Common myeloid progenitor, CD34-positive (primary cell): ENCODE data around the gene ELF2.
A peak's percentile ranks its signal among the peaks of the same experiment; 100 is the strongest.

Experiments used
- CTCF ChIA-PET: fragments of 350-600 bp; sonication (Branson Sonifier 250); formaldehyde crosslinking; loops from one replicate; lab custom pipeline; 2021; ENCODE audit warnings: antibody characterized with exemption; lab: Charles Lee
- POLR2A ChIA-PET: fragments of 350-600 bp; sonication (Branson Sonifier 250); formaldehyde crosslinking; loops from one replicate; lab custom pipeline; 2021; ENCODE audit warnings: antibody characterized with exemption; lab: Charles Lee
- DNase-seq, 3 donors: peaks; one replicate each; pipeline versions ENCODE4 v3.0.0 to v3.0.0-alpha.2; 2013
- H3K27ac ChIP-seq, 2 experiments: 1 replicate in 1 of 2; 2 replicates in 1 of 2; pipeline ENCODE4 v1.7.0; 2013; ENCODE audit warnings: inconsistent platforms in 2 of 2, low read length in 2 of 2, mild to moderate bottlenecking in 2 of 2, low read depth in 1 of 2, moderate library complexity in 1 of 2; ENCODE audit not compliant: severe bottlenecking in 2 of 2, insufficient read depth in 1 of 2, poor library complexity in 1 of 2
- H3K27me3 ChIP-seq, 5 experiments: replicated peaks in 2 of 5; 1 replicate in 3 of 5; 2 replicates in 2 of 5; pipeline versions ENCODE4 v1.6.1 to v1.7.0; 2013; ENCODE audit warnings: low read length in 4 of 5, mild to moderate bottlenecking in 2 of 5, moderate library complexity in 2 of 5, inconsistent platforms in 1 of 5; ENCODE audit not compliant: insufficient read depth in 5 of 5, control insufficient read depth in 4 of 5
- H3K36me3 ChIP-seq, 4 experiments: 1 replicate in 2 of 4; 2 replicates in 2 of 4; pipeline versions ENCODE4 v1.6.1 to v1.7.0; 2013; ENCODE audit warnings: low read length in 3 of 4, control low read depth in 1 of 4, mild to moderate bottlenecking in 1 of 4; ENCODE audit not compliant: control insufficient read depth in 4 of 4, insufficient read depth in 4 of 4
- H3K4me1 ChIP-seq, 4 experiments: 1 replicate in 3 of 4; 2 replicates in 1 of 4; pipeline versions ENCODE4 v1.6.1 to v1.7.1; 2013; ENCODE audit warnings: low read length in 3 of 4, mild to moderate bottlenecking in 3 of 4, control low read depth in 1 of 4, inconsistent platforms in 1 of 4, moderate library complexity in 1 of 4; ENCODE audit not compliant: control insufficient read depth in 4 of 4, insufficient read depth in 4 of 4; ENCODE audit errors: control extremely low read depth in 1 of 4
- H3K4me3 ChIP-seq, 7 experiments: 1 replicate in 4 of 7; 2 replicates in 3 of 7; pipeline versions ENCODE4 v1.5.1 to v1.7.0; 2013; ENCODE audit warnings: mild to moderate bottlenecking in 7 of 7, low read length in 6 of 7, moderate library complexity in 6 of 7, inconsistent platforms in 2 of 7, low read depth in 2 of 7, control low read depth in 1 of 7; ENCODE audit not compliant: insufficient read depth in 4 of 7, control insufficient read depth in 1 of 7; ENCODE audit errors: extremely low read depth in 1 of 7
- H3K9me3 ChIP-seq, 5 experiments: 1 replicate in 4 of 5; 2 replicates in 1 of 5; pipeline versions ENCODE4 v1.6.1 to v1.7.1; 2013; ENCODE audit warnings: low read length in 4 of 5, mild to moderate bottlenecking in 2 of 5, inconsistent platforms in 1 of 5, low read depth in 1 of 5, moderate library complexity in 1 of 5; ENCODE audit not compliant: control insufficient read depth in 4 of 5, insufficient read depth in 2 of 5; ENCODE audit errors: control extremely low read depth in 1 of 5
- WGBS: methylation state at CpG from one replicate; pipeline ENCODE4 v1.1.5; 2013; ENCODE audit not compliant: insufficient coverage; 5-methylcytosine and 5-hydroxymethylcytosine counted together

ELF2 gene

DNA sequence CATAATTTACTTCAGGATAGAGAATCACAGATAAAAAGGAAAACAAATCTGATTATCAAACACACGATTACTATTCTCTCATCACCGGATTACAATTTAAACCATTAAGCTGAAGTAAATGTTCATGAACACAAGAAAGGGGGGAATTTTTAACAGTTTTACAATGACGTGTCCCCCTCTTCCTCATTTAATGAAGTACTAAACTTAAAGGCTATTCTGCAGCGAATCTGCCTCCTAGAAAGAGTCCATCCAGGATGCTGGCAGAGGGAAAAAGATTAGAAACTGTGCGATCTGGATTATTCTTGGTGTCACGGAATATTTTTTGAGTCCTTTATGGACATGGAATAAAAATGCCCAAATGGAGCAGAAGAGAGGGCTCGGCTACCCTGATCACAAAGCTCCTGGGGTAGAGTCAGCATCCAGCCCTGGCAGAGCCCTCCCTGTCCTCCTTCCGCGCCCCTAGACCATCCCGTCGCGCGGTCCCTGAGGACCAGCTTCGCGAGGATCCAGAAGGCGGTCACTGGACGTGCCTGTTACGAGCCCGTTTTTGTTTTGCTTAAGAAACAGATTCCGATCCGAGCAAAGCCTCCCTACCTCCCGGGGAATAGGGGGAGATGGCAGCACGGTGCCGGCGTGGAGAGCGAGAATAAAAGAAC lies 1.2 kb downstream of the ELF2 start:
- ChIA-PET POLR2A (interaction anchor here (0.5 to 2.4 kb wide), 6 partner anchors 18 to 381 kb away, joined by 3 to 12 read pairs (median 4); no protein-coding TSS in a partner anchor), CTCF (interaction anchor here (0.5 to 1.7 kb wide), 10 partner anchors 8 to 95 kb away, joined by 3 to 6 read pairs (median 3); no protein-coding TSS in a partner anchor)
- no peaks in the 10 kb centered on the region for H3K27me3 ChIP-seq
- DNase-seq, result peak in 2 of 3 donors; percentile 37 to 49
- H3K4me3 ChIP-seq, result peak overlapping the region; percentile 93 to 99 (median 97)
- H3K27ac ChIP-seq, result peak overlapping the region; percentile 91 to 93
- no peaks in the 10 kb centered on the region for H3K9me3 ChIP-seq
- WGBS, result under 1% methylated on average over 22 of the region's 26 CpGs
- peaks cover 12 to 30% (median 21%) of the 10 kb centered on the region in 4 experiments for H3K4me1 ChIP-seq
- no peaks in the 10 kb centered on the region for H3K36me3 ChIP-seq

DNA sequence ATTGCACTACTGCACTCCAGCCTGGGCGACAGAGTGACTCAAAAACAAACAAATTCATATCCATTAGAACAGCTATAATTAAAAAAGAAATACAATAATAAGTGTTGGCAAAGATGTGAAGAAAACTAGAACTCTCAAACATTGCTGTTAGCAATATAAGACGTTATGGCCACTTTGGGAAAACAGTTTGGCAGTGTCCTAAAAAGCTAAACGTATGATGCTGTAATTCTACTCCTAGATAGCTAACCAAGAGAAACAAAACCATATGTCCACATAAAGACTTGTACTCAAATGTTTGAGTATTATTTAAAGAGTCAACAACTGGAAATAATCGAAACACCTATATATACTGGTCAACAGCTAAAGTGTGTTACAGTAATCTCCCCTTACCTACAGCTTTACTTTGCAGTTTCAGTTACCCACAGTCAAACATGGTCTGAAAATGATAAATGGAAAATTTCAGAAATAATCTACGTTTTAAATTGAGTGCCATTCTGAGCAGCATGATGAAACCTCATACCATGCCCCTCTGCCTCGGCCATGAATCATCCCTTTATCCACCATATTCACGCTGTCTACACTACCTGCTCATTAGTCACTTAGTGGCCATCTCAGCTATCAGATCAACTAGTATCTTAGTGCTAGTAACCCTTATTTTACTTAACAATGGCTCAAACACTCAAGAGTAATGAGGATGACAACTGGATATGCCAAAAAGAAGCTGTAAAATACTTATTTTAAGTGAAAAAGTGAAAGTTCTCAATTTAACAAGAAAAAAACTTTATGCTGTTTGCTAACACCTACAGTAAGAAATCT lies 4.9 kb downstream of the ELF2 start:
- peak in 2 of 3 donors; percentile 23 to 37 for DNase-seq
- H3K27me3 ChIP-seq, result no peaks in the 10 kb centered on the region
- peak overlapping the region in 1 of 2 experiments; percentile 2 for H3K27ac ChIP-seq
- 100% methylated on average over 3 of the region's 7 CpGs for WGBS
- ChIA-PET CTCF (interaction anchor here (0.6 to 1.9 kb wide), 13 partner anchors 17 to 480 kb away, joined by 3 to 5 read pairs (median 4); no protein-coding TSS in a partner anchor), POLR2A (interaction anchor here (1.0 kb wide), 1 partner anchor 48 kb away, joined by 3 read pairs; no protein-coding TSS in a partner anchor)
- H3K36me3 ChIP-seq, result no peaks in the 10 kb centered on the region
- H3K4me3 ChIP-seq, result no peak overlapping the region
- no peaks in the 10 kb centered on the region for H3K9me3 ChIP-seq
- H3K4me1 ChIP-seq, result peaks cover 5 to 36% (median 17%) of the 10 kb centered on the region in 4 experiments

- Histone ChIP-seq H3K36me3 (no peaks in the 10 kb centered on the region), H3K9me3 (no peaks in the 10 kb centered on the region), H3K4me1 (peaks cover 5 to 35% (median 17%) of the 10 kb centered on the region in 4 experiments), H3K4me3 (no peak overlapping the region), H3K27me3 (no peaks in the 10 kb centered on the region), H3K27ac (no peak overlapping the region)
- WGBS, result 100% methylated on average over 3 of the region's 6 CpGs
- CTCF ChIA-PET, result interaction anchor here (0.6 to 1.6 kb wide), 7 partner anchors 16 to 148 kb away, joined by 3 to 5 read pairs (median 4); no protein-coding TSS in a partner anchor
- no peak for DNase-seq
- POLR2A ChIA-PET, result no interaction called here
Observed at GRCh38 chr4:139170932-139171331, 6.1 kb downstream of the ELF2 start.

DNA sequence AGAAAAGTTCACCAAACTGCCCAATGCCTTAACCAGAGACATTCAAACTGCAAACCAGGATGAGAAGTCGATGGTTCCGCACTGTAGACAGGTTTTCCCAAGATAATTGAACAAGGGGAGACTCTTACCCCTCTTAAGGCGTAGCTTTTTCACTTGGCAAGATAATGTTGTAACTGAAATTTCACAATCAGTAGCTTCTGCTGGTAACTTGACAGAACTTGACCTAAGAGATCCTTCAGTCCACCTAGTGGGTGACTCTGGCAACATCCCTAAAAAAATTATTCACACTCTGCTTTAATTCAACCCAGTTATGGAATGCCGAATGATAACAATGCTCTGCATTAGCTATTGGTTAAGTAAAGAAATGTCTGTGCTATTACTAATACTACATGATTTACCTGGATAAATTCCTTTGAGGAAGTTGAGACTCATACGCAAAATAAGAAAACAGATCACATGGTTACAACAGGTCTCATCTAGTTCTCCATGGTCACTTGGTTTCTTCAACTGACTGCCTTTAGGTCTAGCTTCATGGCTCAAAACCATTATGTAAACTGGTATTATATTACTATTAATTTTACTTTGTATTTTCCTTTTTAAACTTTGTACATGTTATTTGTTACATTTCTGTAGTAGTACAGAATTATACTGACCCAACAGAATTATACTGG lies 9.1 kb downstream of the ELF2 start:
- Histone ChIP-seq H3K4me3 (no peak overlapping the region), H3K27ac (peak overlapping the region in 1 of 2 experiments; percentile 53), H3K27me3 (no peaks in the 10 kb centered on the region), H3K36me3 (peaks cover 0 to 3% (median 0%) of the 10 kb centered on the region in 4 experiments), H3K9me3 (no peaks in the 10 kb centered on the region), H3K4me1 (peaks cover 0 to 32% (median 18%) of the 10 kb centered on the region in 4 experiments)
- ChIA-PET POLR2A (interaction anchor here (1.3 kb wide), 1 partner anchor 10 kb away, joined by 9 read pairs; the partner anchor contains the start of gene ELF2), CTCF (interaction anchor here (0.5 to 3.0 kb wide), 17 partner anchors 8 to 151 kb away, joined by 3 to 32 read pairs (median 5); partner anchors contain the start of gene ELF2)
- 75% methylated on average over 4 of the region's 5 CpGs for WGBS
- peak; percentile 57 to 73 (median 71) for DNase-seq

DNA sequence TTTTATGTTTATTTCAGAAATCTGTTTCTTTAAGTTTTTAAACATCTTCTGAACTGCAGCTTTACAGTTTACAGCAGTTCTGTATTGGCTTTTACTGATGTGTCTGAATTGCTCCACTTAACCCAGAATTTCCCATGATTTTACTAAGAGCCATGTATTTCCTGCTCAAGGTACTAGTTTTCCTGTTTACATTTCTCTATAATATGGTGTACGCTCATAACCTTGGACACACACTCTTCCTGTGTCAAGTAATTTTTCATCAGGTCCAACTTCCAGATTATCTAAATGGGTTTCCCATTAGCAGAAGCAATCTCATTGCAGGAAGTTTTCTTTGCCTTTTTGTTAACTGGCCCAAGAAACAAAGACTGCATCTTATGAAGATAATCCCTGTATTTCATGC lies 12.3 kb downstream of the ELF2 start:
- Histone ChIP-seq H3K27me3 (no peaks in the 10 kb centered on the region), H3K9me3 (no peaks in the 10 kb centered on the region), H3K36me3 (peaks cover 0 to 3% (median 0%) of the 10 kb centered on the region in 4 experiments), H3K4me1 (peaks cover 0 to 28% (median 18%) of the 10 kb centered on the region in 4 experiments), H3K27ac (no peak overlapping the region), H3K4me3 (no peak overlapping the region)
- no peak for DNase-seq
- ChIA-PET POLR2A (no interaction called here), CTCF (interaction anchor here (0.9 to 1.4 kb wide), 3 partner anchors 11 to 64 kb away, joined by 3 to 4 read pairs (median 3); no protein-coding TSS in a partner anchor)
- 100% methylated on average over 1 of the region's 1 CpG for WGBS

DNA sequence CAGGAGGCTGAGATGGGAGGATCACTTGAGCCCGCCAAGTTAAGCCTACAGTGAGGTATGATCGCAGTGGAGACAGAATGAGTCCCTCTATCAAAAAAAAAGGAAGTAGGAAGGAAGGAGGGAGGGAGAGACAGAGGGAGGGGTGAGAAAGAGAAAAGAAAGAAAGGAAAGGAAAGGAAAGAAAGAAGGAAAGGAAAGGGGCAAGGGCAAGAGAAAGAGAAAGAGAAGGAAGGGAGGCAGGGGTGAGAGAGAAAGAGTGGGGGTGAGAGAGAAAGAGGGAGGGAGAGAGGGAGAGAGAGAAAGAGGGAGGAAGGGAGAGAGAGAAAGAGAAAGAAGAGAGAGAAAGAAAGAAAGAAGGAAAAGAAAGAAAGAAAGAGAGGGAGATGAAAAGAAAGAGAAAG lies 13.2 kb downstream of the ELF2 start:
- POLR2A ChIA-PET, result no interaction called here
- H3K27me3 ChIP-seq, result no peaks in the 10 kb centered on the region
- CTCF ChIA-PET, result interaction anchor here (0.6 to 1.3 kb wide), 4 partner anchors 9 to 63 kb away, joined by 3 to 5 read pairs (median 4); no protein-coding TSS in a partner anchor
- peaks cover 0 to 3% (median 3%) of the 10 kb centered on the region in 4 experiments for H3K36me3 ChIP-seq
- peak overlapping the region in 1 of 2 experiments; percentile 49 for H3K27ac ChIP-seq
- H3K4me3 ChIP-seq, result peak overlapping the region in 1 of 7 experiments; percentile 33
- no peak for DNase-seq
- 89% methylated on average over 2 of the region's 2 CpGs for WGBS
- H3K9me3 ChIP-seq, result no peaks in the 10 kb centered on the region
- peaks cover 0 to 28% (median 17%) of the 10 kb centered on the region in 4 experiments for H3K4me1 ChIP-seq
